Stomach smooth muscle (tissue), 2 donors: ENCODE measurements around the gene FPGT.
"Not testable (repeated sequence)": the region's sequence is repeated elsewhere in the genome, so short reads cannot be mapped to it uniquely, and the experiment has no call there.

Experiments
- H3K27ac ChIP-seq: one replicate; pipeline ENCODE4 v1.7.0; 2013; ENCODE audit warnings: mild to moderate bottlenecking, low read length, inconsistent platforms
- H3K27me3 ChIP-seq, 2 donors: one replicate each; pipeline ENCODE4 v1.7.0; 2013; ENCODE audit warnings: low read length in 2 of 2; ENCODE audit not compliant: insufficient read depth in 2 of 2, control insufficient read depth in 1 of 2
- H3K36me3 ChIP-seq, 2 donors: one replicate each; pipeline ENCODE4 v1.7.0; 2013; ENCODE audit warnings: low read length in 2 of 2; ENCODE audit not compliant: control insufficient read depth in 2 of 2, insufficient read depth in 2 of 2
- H3K4me1 ChIP-seq: one replicate; pipeline ENCODE4 v1.7.0; 2013; ENCODE audit warnings: low read length; ENCODE audit not compliant: control insufficient read depth, insufficient read depth
- H3K4me3 ChIP-seq, 2 donors: one replicate each; pipeline ENCODE4 v1.7.0; 2013; ENCODE audit warnings: low read length in 2 of 2
- H3K9ac ChIP-seq, 2 donors: one replicate each; pipeline ENCODE4 v1.7.0; 2013; ENCODE audit warnings: low read length in 2 of 2, mild to moderate bottlenecking in 1 of 2
- H3K9me3 ChIP-seq, 2 donors: one replicate each; pipeline ENCODE4 v1.7.0; 2013; ENCODE audit warnings: low read length in 2 of 2; ENCODE audit not compliant: control insufficient read depth in 2 of 2
- donor health status: healthy.
- donor health status: Pancreatic carcinoma.

The FPGT gene

DNA sequence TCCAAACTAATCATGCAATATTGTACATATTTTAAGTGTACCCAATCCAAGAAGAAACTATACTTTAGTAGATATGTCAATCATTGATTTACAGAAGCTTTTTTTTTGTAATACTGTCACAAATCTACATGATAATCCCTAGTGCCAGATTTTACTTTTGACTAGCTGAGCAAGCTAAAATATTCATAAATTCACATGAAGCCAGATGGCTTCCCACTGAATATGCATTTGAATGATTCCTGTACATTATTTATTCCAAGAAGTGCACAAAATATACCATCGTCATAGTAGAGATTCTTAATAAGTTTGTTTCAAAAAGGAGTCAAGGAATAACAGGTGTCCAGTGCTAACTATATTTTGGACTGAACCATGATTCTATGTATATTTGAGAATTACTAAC lies 17.2 kb downstream of the FPGT start:
- Histone ChIP-seq H3K9ac (no peak overlapping the region), H3K4me3 (no peak overlapping the region), H3K27me3 (no peaks in the 10 kb centered on the region)

DNA sequence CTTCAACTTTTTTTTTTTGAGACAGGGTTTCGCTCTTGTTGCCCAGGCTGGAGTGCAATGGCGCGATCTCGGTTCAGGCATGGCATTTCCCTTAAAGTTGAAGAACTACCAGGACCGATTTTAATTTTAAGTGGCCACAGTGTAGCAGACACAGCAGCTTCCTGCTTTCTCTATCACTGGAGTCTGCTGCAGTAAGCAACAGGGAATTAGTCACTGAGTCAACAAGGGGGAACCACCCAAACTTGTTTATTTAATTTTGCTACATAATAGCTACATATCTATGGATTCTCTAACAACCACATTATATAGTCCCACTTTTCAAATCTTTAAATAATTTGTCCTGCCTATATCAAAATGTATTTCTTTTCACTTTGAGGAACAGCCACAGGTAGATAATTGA lies 24.7 kb downstream of the FPGT start:
- no peaks in the 10 kb centered on the region for H3K9me3 ChIP-seq
- no peak overlapping the region for H3K27ac ChIP-seq
- H3K4me1 ChIP-seq = no peaks in the 10 kb centered on the region
- no peak overlapping the region for H3K4me3 ChIP-seq
- H3K9ac ChIP-seq = no peak overlapping the region
- no peaks in the 10 kb centered on the region for H3K36me3 ChIP-seq
- no peaks in the 10 kb centered on the region for H3K27me3 ChIP-seq

More for the DNA sequence above, 17.2 kb downstream of the FPGT start:
- Histone ChIP-seq H3K27ac (no peak overlapping the region), H3K9me3 (no peaks in the 10 kb centered on the region), H3K36me3 (no peaks in the 10 kb centered on the region), H3K4me1 (no peaks in the 10 kb centered on the region)

DNA sequence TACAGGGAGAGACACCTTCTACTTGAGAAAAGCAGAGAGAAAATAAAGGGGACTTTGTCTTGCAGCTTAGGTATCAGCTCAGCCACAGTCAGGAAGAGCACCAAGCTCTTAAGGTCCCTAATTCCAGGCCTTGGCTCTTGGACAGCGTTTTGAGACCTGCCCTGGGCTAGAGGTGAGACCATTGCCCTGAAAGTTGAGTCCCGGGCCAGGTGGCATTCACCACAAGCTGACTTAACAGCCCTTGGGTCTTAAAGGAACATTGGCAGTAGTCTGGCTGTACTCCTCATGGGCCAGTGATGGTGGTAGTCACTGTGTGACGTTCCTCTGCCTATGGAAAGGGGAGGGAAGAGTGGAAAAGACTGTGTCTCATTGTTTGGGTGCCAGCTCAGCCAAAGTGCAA lies 25.4 kb downstream of the FPGT start:
- no peak overlapping the region for H3K9ac ChIP-seq
- H3K4me1 ChIP-seq = no peaks in the 10 kb centered on the region
- H3K27me3 ChIP-seq = no peaks in the 10 kb centered on the region
- no peak overlapping the region for H3K4me3 ChIP-seq
- H3K36me3 ChIP-seq = no peaks in the 10 kb centered on the region
- H3K9me3 ChIP-seq = no peaks in the 10 kb centered on the region
- no peak overlapping the region for H3K27ac ChIP-seq

DNA sequence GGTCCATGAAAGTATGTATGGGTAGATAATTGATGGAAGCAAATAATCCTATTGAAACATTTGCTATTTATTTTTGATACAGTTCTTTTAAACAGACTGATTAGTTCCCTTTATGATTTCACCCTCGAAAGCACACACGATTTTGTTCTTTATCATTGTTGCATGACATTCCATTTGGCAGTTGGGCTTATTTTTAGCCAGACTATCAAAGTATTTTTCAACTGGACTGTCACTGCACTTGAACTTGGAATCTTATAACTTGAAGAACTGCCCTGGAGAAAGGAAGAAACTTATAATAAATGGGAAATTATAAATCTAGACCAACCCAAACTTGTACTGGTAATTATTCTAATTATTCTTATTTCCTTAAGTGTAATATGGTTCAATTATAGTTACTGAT lies 37.1 kb downstream of the FPGT start, which contains the start of gene TNNI3K:
TNNI3K (plus strand) TSS at position 235 of the 400 bp plus-strand sequence; CDS start at position 300, 65 bp downstream.
- no peaks in the 10 kb centered on the region for H3K36me3 ChIP-seq
- no peak within 1 kb of the TSS for H3K4me3 ChIP-seq
- no peaks in the 10 kb centered on the region for H3K27me3 ChIP-seq
- no peaks in the 10 kb centered on the region for H3K4me1 ChIP-seq
- H3K9me3 ChIP-seq = no peaks in the 10 kb centered on the region
- H3K27ac ChIP-seq = no peak within 1 kb of the TSS
- no peak within 1 kb of the TSS for H3K9ac ChIP-seq

DNA sequence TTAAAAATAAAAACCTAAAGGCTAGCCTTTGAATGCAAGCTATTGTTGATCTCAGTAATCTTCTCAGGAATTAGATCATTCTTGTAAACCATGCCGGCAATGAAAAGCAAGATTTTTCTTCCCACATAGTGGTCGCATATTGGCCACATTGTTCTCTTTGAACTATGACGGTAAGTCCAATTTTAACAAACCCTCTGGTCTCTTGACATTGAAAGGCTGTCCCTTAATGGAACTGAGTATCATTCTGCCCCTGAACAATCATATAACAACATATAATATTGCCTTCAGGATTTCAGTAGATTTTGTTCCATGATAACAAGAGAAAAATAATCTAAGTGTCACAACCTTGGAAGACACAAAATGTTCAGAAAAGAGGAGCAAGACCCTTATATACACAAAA lies 38.4 kb downstream of the FPGT start:
- H3K36me3 ChIP-seq = no peaks in the 10 kb centered on the region
- no peak overlapping the region for H3K9ac ChIP-seq
- H3K27ac ChIP-seq = no peak overlapping the region
- H3K4me3 ChIP-seq = no peak overlapping the region
- H3K9me3 ChIP-seq = no peaks in the 10 kb centered on the region
- no peaks in the 10 kb centered on the region for H3K27me3 ChIP-seq
- no peaks in the 10 kb centered on the region for H3K4me1 ChIP-seq

DNA sequence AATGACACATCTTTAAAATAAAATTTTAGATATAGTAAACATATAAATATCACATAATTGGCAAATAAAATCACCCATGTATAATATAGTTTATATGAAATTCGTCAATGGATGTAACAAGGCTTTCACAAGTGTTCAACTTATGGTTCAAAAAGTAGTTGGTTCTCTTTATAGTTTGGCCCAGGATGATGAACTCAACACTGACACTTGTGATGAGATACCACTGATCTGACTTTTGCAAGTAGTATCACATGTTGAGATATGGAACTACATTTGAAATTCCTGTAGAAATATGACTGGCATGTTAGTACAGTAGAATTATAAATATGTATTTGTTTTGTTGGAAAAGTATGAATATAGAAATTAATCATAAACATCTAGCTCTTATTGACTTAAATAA lies 39.0 kb downstream of the FPGT start:
- Histone ChIP-seq H3K4me1 (no peaks in the 10 kb centered on the region), H3K4me3 (no peak overlapping the region), H3K9ac (no peak overlapping the region), H3K9me3 (no peaks in the 10 kb centered on the region), H3K27me3 (no peaks in the 10 kb centered on the region), H3K27ac (no peak overlapping the region), H3K36me3 (no peaks in the 10 kb centered on the region)

DNA sequence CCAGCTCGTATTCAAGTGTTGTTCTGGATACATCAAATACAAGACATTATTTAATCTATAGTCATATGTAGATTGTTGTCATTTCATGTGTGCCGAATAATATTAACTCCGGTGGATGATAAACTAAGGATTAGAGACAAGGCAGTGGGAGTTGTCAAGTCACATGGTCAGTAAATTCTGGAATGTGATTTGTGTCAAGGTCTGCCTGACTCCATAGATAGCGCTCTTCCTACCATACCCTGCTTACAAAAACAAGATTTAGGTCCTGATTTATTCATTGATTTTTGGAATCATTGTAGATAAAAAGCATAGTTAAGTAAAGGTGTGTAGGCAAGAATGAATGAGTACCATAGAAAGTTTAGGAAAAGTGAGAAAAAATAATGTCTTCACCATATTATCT lies 39.7 kb downstream of the FPGT start:
- no peaks in the 10 kb centered on the region for H3K27me3 ChIP-seq
- H3K27ac ChIP-seq = no peak overlapping the region
- H3K4me3 ChIP-seq = no peak overlapping the region
- no peaks in the 10 kb centered on the region for H3K36me3 ChIP-seq
- H3K9ac ChIP-seq = no peak overlapping the region
- no peaks in the 10 kb centered on the region for H3K4me1 ChIP-seq
- H3K9me3 ChIP-seq = no peaks in the 10 kb centered on the region

DNA sequence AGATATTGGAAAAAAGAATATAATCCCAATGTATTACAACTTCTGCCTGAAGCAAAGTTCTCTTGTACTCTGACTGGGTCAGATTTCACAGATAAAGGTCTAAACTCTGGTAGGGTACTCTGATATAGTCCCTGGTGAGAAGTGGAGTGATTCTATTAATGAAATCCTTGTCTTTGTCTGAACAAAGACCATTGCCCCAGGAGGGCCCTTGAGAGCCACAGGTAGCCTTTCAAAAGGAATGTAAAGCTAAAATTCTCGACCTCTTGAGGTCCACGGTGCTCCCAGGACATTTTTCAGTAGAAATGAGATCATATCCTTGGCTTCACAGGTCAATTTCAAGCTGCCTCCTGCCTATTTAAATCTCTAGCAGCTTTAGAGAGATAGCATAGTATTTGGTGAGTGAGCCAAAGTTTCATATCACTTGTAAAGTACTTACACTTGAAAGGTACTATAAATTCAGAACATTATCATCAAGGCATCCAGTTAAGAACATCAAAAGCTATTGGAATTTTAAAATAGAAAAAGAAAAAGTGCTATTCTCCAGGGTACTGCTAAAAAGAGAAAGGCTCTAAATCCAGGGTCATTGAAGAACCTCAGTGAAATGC lies 47.2 kb downstream of the FPGT start:
- H3K36me3 ChIP-seq = no peaks in the 10 kb centered on the region
- H3K27ac ChIP-seq = no peak overlapping the region
- H3K27me3 ChIP-seq = no peaks in the 10 kb centered on the region
- no peaks in the 10 kb centered on the region for H3K9me3 ChIP-seq
- H3K4me1 ChIP-seq = no peaks in the 10 kb centered on the region
- no peak overlapping the region for H3K9ac ChIP-seq
- no peak overlapping the region for H3K4me3 ChIP-seq

DNA sequence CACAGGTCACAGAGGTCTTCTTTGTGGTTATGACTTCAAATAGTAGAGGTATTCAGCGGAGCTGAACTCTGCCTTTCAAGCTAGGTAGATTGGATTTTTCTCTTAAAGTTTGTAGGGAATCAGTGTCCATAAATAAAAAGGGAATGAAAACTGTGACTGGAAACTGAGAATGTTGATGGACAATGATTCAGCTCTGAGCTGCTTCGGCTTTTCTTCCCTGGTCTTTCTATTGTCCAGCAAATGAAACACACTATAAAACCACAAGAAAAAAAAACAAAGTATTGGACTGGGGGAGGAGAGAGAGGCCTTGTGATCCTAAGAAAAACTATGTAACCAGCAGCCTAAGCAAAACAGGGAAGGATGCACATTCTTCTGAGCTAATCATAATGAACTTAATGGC lies 48.3 kb downstream of the FPGT start:
- H3K4me3 ChIP-seq = no peak overlapping the region
- H3K9me3 ChIP-seq = no peaks in the 10 kb centered on the region
- H3K27me3 ChIP-seq = no peaks in the 10 kb centered on the region
- H3K9ac ChIP-seq = no peak overlapping the region
- H3K27ac ChIP-seq = no peak overlapping the region
- H3K36me3 ChIP-seq = no peaks in the 10 kb centered on the region
- no peaks in the 10 kb centered on the region for H3K4me1 ChIP-seq

DNA sequence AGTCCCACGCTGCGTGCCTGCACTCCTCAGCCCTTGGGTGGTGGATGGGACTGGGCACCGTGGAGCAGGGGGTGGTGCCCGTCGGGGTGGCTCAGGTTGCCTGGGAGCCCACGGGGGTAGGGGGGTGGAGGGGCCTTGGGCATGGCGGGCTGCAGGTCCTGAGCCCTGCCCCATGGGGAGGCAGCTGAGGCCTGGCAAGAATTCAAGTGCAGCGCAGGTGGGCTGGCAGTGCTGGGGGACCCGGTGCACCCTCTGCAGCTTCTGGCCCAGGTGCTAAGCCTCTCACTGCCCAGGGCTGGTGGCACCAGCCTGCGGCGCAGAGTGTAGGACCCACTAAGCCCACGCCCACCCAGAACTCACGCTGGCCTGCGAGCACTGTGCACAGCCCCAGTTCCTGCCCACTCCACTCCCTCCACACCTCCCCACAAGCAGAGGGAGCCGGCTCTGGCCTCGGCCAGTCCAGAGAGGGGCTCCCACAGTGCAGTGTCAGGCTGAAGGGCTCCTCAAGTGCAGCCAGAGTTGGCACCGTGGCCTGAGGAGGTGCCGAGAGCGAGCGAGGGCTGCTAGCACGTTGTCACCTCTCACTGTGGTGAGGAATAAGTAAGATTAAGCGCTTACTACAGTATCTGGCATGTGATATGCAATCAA lies 50.0 kb downstream of the FPGT start:
- Histone ChIP-seq H3K9ac (no peak overlapping the region), H3K4me1 (no peaks in the 10 kb centered on the region), H3K27ac (no peak overlapping the region), H3K36me3 (no peaks in the 10 kb centered on the region), H3K4me3 (no peak overlapping the region), H3K27me3 (no peaks in the 10 kb centered on the region), H3K9me3 (no peaks in the 10 kb centered on the region)

DNA sequence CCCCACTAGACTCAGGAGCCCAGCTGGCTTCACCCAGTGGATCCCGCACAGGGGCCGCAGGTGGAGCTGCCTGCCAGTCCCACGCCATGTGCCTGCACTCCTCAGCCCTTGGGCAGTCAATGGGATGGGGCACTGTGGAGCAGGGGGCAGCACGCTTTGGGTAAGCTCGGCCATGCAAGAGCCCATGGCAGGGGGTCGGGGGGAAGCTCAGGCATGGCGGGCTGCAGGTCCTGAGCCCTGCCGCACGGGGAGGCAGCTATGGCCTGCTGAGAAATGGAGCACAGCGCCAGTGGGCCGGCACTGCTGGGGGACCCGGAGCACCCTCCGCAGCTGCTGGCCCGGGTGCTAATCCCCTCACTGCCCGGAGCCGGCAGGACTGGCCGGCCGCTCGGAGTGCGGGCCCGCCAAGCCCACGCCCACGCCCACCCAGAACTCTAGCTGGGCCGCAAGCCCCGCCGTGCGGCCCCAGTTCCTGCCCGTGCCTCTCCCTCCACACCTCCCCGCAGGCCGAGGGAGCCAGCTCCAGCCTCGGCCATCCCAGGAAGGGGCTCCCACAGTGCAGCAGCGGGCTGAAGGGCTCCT lies 55.3 kb downstream of the FPGT start:
- not testable (repeated sequence) for H3K4me3 ChIP-seq, H3K36me3 ChIP-seq, H3K27me3 ChIP-seq, H3K4me1 ChIP-seq, H3K9ac ChIP-seq, H3K27ac ChIP-seq, H3K9me3 ChIP-seq
